Measurements from ENCODE around the gene KCNJ18.
"Not testable (repeated sequence)": the region's sequence is repeated elsewhere in the genome, so short reads cannot be mapped to it uniquely, and the experiment has no call there.

The KCNJ18 gene

DNA sequence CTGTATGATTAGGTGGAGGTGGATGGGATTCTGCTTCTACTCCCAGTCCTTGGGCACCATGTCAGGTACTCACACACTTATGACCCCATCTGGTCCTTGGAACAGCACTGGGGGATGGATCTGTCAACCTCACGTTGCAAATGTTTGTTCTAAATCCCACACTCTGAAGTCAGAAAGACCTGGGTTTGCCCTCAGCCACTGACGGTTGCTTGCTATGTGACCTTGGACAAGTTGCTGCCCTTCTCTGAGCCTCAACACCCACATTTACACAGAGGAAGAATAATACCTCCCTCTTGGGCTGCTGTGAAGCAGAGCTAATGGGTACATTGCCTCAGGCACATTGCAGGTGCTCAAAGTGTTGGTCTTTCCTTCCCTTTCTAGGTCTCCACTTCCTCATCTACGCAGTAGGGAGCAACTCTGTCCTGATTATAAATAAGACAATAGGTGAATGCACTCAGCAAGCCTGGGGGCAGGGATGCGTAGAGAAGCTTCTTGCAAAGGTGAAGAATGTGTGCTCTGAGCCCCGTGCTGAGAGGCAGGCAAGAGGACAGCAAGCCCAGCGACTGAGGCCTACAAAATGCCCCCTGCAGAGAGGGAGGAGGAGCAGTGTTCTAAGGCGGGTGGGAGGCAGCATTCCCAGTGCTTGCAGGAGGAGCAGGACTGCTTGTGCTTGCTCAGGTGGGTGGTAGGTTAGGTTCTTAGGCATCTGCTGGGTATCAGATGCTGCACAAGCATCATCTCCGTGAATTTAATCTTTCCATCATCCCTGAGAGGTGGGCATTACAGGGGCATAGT, 21.8 kb upstream of the KCNJ18 start:
- DNase-seq (ENCODE audit: low read depth in 2 of 2, low spot score in 1 of 2), result not testable (repeated sequence)

DNA sequence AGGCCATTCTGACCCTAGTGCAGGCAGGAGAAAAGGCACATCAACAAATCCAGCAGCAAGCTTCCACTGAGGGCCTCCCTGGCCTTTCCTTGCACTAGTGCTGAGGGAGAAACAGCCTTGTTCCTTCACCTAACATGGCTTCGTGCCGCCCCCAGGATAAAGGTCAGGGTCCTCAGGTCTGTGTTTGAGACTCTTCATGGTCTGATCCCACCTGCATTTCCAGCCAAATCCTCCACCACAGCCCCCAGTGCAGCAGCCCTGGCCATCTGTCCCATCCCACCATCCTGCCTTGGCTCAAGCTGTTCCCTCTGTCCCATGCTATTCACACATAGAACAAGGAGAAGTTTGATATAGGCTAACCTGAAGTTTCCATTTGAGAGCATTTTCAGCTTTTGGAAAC, 20.9 kb upstream of the KCNJ18 start:
- not testable (repeated sequence) for DNase-seq (ENCODE audit: low read depth in 2 of 2, low spot score in 1 of 2)

DNA sequence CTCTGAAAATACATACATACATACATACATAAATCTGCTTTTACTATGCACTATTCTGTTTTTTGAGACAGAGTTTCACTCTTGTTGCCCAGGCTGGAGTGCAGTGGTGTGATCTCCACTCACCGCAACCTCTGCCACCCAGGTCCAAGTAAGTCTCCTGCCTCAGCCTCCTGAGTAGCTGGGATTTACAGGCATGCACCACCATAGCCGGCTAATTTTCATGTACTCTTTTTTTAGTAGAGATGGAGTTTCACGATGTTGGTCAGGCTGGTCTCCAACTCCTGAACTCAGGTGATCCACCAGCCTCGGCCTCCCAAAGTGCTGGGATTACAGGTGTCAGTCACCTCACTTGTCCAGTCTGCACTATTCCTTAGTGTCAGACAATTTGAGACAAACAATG, 20.5 kb upstream of the KCNJ18 start:
- DNase-seq (ENCODE audit: low read depth in 2 of 2, low spot score in 1 of 2), result not testable (repeated sequence)

- DNase-seq (ENCODE audit: low read depth in 2 of 2, low spot score in 1 of 2), result not testable (repeated sequence)
Observed at GRCh38 chr17:21673451-21674241, 18.7 kb upstream of the KCNJ18 start.

- DNase-seq (ENCODE audit: low read depth in 2 of 2, low spot score in 1 of 2), result no peak
Observed at GRCh38 chr17:21674242-21674731, 18.0 kb upstream of the KCNJ18 start.

DNA sequence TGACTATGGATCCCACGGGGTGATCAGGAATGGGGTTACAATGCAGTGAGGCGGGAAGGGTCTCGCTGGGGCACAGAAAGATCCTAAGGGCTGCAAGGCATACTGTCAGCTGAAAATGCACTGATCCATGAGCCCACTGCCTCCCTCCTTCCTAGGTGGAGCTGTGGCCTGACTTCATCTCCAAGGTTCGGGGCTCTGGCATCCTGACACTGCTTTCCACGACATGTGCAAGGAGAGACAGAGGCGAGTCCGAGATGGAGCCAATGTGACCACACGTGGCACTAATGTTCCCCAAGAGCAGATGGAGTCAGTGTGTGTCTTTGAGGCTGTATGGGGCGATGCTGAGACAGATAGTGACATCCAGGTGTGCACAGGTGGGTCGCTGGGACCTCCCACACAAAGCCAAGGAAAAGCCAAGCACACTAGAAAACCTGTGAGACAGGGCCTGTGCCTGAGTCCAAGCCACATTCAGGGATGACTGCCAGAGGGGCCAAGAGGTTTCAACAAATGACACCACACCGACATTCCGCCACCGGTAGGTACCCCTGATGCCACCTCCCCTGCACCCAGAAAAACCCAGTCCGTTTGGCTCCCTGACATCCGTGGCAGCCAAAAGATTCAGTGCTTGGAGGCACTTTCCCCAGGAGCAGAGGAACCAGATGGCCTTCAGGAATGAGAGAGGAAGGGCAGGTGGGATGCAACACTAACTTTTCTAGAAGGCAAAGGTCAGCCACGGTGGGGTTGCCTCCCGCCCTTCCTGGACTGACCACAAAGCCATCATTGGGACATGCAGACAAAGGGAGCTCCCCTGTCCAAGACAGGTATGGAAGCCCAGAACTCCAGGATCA, 17.2 kb upstream of the KCNJ18 start:
- DNase-seq (ENCODE audit: low read depth in 2 of 2, low spot score in 1 of 2), result not testable (repeated sequence)

DNA sequence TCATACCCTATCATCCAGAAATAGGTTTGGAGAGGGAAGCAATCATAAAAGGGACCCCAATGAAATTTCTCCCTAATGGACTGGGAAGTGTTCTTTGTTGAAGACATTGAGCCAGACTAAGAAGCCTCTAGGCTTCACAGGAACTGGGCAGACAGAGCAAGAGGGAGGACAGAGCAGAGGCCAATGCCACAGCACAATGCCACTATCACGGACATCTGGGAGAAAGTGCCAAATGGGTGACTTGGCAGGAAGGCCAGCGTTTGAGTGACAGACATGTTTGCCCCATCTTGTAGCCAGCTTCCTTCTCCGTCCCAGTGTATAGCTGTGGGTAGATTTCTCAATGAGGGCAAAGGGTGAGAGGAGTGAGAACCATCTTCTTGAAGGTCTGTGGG, 16.6 kb upstream of the KCNJ18 start:
- DNase-seq (ENCODE audit: low read depth in 2 of 2, low spot score in 1 of 2), result not testable (repeated sequence)

DNA sequence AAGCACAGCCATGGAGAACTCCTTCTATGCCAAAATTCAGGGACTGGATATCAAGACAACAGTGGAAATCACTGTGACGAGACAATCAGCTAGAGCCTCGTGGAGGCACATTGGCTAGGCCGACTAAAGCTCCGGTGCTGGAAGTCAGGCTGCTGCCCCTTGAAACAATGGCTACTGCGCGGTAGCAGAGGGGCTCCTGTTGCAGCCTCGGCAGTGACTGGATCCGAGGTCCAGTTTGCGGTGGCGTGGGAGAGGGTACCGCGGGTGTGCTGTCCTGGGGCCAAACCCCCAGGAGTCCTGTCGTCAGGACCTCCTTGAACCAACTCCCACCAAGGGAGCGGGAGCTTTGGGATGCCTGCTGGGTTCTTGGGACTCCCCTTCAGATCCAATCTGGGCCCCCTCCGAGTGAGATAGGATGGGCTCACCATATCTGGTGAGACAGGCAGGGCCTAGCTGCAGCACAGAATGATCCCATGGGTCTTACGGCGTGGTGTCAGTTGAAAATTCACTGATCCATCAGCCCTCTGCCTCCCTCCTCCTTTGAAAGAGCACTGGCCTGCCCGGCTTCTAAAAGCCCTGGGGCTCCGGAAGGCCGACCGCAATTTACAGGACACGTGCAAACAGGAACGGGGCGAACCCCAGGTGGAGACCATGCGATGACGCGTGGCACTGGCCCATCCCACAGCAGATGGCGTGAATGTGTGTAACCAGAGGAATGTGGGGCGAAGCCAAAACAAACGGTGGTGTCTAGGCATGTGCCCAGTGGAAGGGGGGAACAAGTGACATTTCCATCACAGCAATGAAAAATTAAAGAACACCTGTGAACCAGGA, 15.8 kb upstream of the KCNJ18 start:
- DNase-seq (ENCODE audit: low read depth in 2 of 2, low spot score in 1 of 2), result no peak

DNA sequence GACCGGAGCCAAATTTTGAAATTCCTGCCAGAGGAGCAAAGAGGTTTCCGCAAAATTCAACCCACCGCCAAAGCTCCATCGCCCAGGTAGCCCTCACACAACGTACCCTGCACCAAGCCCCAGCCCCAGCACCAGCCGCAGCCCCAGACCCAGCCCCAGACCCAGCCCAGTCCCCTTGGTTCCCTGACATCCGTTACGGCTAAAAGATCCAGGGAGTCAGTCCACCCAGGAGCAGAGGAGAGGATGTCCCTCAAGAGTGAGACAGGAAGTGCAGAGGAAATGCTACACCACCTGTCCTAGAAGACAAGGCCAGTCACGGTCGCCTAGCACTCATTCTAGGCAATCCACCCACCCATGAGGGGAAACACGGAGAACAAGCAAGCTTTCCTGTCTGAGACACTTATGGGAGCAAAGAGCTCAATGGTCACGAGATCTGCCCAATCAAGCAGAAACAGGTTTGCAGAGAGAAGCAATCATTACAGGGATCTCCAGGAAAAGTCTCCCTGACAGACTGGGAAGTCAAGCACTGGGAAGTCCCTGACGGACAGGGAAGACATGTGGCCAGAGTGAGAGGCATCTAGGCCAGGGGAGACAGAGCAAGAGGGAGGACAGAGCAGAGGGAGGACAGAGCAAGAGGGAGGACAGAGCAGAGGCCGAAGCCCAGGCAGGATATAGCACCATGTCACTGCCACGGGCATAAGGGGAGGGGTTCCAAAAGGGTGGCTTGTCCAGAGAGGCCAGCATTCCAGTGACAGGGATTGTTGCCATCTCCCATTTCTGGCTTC, 15.0 kb upstream of the KCNJ18 start:
- no peak for DNase-seq (ENCODE audit: low read depth in 2 of 2, low spot score in 1 of 2)

GRCh38 chr17:21677911-21678310, 14.4 kb upstream of the KCNJ18 start:
- no peak for DNase-seq (ENCODE audit: low read depth in 2 of 2, low spot score in 1 of 2)

GRCh38 chr17:21678393-21679081, 13.8 kb upstream of the KCNJ18 start:
- no peak for DNase-seq (ENCODE audit: low read depth in 2 of 2, low spot score in 1 of 2)

DNA sequence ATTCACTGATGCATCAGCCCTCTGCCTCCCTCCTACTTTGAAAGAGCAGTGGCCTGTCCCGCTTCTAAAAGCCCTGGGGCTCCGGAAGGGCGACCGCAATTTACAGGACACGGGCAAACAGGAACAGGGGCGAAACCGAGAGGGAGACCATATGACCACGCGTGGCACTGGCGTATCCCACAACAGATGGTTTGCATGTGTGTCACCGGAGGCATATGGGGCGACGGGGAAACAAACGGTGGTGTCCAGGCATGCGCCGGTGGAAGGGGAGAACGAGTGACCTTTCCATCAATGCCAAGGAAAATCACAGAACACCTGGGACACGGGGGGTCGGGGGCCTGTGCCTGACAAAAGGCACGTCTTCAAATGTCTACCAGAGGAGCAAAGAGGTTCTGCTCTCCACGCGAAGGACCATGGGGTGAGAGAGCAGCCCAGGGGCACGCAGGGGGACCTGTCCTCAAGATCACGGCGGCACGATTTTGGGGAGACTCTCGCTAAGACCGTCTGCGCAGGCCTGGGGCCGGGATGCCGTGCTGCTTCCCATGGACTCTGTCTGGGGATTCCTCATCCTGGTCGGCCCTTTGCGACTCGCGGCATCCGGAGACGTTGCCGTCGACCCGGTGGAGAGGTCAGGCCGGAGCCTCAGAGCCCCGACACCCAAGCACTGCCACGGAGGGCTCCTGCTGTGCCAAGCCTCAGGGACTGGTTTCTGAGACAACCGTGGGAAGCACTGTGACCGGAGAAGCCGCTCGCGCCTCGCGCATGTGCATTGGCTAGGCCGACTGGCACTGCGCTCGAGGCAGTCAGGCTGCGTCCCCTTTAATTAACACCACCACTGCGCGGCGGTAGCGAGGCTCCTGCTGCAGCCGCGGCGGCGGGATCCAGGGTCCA, 12.8 kb upstream of the KCNJ18 start:
- no peak for DNase-seq (ENCODE audit: low read depth in 2 of 2, low spot score in 1 of 2)

DNA sequence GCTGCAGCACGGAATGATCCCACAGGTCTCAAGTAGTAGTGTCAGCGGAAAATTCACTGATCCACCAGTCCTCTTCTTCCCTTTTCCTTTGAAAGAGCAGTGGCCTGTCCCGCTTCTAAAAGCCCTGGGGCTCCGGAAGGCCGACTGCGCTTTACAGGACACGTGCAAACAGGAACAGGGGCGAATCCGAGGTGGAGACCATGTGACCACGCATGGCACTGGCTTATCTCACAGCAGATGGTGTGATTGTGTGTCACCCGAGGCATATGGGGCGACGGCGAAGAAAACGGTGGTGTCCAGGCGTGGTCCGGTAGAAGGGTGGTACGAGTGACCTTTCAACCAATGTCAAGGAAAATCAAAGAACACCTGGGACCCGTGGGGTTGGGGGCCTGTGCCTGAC, 12.0 kb upstream of the KCNJ18 start:
- DNase-seq (ENCODE audit: low read depth in 2 of 2, low spot score in 1 of 2), result no peak

GRCh38 chr17:21680850-21681351, 11.4 kb upstream of the KCNJ18 start:
- not testable (repeated sequence) for DNase-seq (ENCODE audit: low read depth in 2 of 2, low spot score in 1 of 2)

DNA sequence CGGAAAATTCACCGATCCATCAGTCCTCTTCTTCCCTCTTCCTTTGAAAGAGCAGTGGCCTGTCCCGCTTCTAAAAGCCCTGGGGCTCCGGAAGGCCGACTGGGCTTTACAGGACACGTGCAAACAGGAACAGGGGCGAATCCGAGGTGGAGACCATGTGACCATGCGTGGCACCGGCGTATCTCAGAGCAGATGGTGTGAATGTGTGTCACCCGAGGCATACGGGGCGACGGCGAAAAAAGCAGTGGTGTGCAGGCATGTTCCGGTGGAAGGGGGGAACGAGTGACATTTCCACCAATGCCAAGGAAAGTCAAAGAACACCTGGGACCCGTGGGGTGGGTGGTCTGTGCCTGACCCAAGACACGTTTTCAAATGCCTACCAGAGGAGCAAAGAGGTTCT, 10.7 kb upstream of the KCNJ18 start:
- not testable (repeated sequence) for DNase-seq (ENCODE audit: low read depth in 2 of 2, low spot score in 1 of 2)

- DNase-seq (ENCODE audit: low read depth in 2 of 2, low spot score in 1 of 2), result not testable (repeated sequence)
Observed at GRCh38 chr17:21682130-21682529, 10.2 kb upstream of the KCNJ18 start.

DNA sequence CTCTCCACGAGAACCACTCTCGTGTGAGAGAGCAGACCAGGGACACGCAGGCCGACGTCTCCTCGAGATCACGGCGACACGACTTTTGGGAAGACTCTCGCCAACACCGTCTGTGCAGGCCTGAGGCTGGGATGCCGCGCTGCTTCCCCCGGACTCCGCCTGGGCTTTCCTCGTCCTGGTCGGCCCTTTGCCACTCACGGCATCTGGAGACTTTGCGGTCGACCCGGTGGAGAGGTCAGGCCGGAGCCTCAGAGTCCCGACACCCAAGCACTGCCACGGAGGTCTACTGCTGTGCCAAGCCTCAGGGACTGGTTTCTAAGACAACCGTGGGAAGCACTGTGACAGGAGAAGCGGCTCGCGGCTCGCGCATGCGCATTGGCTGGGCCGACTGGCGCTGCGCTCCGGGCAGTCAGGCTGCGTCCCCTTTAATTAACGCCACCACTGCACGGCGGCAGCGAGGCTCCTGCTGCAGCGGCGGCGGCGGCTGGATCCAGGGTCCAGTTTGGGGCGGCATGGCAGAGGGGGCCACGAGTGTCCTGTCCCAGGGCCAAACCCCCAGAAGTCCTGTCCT, 9.1 kb upstream of the KCNJ18 start:
- DNase-seq (ENCODE audit: low read depth in 2 of 2, low spot score in 1 of 2), result not testable (repeated sequence)

All from stimulated activated CD8-positive, alpha-beta memory T cell treated with anti-CD3 and anti-CD28 coated beads, Interleukin-4, amount 100 ng/mL, for 1 hour (primary cell).